IMR-90 (cell line): ENCODE results near the gene CD33.

Experiments
- CTCF ChIP-seq: conservative IDR thresholded peaks from 2 replicates; pipeline ENCODE4 v1.5.1; 2012; ENCODE audit warnings: mild to moderate bottlenecking, low read depth, low read length, improper control_type of control experiment
- POLR2A ChIP-seq: IDR thresholded peaks from 2 replicates; pipeline ENCODE4 v1.6.1; 2012; ENCODE audit warnings: mild to moderate bottlenecking, low read depth, low read length

DNA sequence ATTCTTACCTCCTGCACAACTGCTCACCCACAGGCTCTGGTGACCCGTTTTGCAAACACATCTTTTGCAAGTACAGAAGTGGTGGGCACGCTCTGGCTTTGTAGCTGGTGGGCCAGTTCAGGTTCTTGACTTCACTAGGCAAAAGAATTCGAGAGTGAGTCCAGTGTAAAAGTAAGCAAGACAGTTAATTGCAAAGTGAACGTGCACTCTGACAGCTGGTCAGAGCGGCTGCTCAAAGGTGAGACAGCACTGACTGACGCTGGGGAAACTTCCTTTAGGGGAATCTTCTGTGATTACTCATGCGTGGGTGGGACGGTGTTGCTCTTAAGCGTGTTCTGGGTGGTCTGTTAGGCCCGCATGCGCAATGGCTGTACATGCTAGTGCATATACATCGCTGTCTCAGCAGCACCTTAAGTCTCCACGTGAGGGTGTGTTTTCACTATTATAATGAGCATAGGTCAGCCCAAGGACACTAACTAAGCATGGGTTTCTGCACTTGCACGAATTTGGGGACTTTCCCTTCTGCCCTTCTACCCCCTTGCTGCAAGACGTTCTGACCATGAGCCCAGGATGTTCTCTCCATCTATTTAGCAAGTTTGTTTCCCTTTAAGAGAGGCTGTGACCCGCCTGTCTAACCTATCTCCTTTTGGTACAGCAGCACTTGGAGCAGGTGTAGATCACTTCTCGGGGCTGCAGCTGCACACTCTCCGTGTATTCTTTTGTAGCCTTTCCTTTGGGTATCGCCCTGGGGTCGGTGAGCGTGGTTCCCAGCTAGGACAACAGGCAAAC lies 30.2 kb upstream of the CD33 start:
- TF ChIP-seq CTCF (no peak), POLR2A (no peak)
